HTERT RPE-1 (cell line): ENCODE results near the gene TACC2.
"Not testable (repeated sequence)": the region's sequence is repeated elsewhere in the genome, so short reads cannot be mapped to it uniquely, and the experiment has no call there.

Experiments
- in situ Hi-C: fragments of 300-500 bp; cut with MboI; formaldehyde crosslinking; loops from 4 replicates; pipeline ENCODE4 v1.14.3; 2020; ENCODE audit warnings: low sequenced_read_pairs

TACC2 gene

DNA sequence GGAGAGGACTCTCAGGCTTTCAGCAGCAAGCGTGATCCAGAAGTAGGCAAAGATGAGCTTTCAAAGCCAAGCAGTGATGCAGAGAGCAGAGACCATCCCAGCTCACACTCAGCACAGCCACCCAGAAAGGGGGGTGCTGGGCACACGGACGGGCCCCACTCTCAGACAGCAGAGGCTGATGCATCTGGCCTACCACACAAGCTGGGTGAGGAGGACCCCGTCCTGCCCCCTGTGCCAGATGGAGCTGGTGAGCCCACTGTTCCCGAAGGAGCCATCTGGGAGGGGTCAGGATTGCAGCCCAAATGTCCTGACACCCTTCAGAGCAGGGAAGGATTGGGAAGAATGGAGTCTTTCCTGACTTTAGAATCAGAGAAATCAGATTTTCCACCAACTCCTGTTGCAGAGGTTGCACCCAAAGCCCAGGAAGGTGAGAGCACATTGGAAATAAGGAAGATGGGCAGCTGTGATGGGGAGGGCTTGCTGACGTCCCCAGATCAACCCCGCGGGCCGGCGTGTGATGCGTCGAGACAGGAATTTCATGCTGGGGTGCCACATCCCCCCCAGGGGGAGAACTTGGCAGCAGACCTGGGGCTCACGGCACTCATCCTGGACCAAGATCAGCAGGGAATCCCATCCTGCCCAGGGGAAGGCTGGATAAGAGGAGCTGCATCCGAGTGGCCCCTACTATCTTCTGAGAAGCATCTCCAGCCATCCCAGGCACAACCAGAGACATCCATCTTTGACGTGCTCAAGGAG lies 95.5 kb downstream of the TACC2 start:
- in situ Hi-C loops, result no loop called here

DNA sequence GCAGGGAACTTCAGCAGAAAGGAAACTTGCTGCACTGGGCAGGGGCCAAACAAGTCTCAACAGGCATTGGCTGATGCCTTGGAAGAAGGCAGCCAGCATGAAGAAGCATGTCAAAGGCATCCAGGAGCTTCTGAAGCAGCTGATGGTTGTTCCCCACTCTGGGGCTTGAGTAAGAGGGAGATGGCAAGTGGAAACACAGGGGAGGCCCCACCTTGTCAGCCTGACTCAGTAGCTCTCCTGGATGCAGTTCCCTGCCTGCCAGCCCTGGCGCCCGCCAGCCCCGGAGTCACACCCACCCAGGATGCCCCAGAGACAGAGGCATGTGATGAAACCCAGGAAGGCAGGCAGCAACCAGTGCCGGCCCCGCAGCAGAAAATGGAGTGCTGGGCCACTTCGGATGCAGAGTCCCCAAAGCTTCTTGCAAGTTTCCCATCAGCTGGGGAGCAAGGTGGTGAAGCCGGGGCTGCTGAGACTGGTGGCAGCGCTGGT lies 96.5 kb downstream of the TACC2 start:
- in situ Hi-C loops, result no loop called here

DNA sequence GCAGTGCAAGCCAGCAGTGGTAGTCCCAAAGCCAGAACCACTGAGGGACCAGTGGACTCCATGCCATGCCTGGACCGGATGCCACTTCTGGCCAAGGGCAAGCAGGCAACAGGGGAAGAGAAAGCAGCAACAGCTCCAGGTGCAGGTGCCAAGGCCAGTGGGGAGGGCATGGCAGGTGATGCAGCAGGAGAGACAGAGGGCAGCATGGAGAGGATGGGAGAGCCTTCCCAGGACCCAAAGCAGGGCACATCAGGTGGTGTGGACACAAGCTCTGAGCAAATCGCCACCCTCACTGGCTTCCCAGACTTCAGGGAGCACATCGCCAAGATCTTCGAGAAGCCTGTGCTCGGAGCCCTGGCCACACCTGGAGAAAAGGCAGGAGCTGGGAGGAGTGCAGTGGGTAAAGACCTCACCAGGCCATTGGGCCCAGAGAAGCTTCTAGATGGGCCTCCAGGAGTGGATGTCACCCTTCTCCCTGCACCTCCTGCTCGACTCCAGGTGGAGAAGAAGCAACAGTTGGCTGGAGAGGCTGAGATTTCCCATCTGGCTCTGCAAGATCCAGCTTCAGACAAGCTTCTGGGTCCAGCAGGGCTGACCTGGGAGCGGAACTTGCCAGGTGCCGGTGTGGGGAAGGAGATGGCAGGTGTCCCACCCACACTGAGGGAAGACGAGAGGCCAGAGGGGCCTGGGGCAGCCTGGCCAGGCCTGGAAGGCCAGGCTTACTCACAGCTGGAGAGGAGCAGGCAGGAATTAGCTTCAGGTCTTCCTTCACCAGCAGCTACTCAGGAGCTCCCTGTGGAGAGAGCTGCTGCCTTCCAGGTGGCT lies 97.7 kb downstream of the TACC2 start:
- in situ Hi-C loops, result no loop called here

DNA sequence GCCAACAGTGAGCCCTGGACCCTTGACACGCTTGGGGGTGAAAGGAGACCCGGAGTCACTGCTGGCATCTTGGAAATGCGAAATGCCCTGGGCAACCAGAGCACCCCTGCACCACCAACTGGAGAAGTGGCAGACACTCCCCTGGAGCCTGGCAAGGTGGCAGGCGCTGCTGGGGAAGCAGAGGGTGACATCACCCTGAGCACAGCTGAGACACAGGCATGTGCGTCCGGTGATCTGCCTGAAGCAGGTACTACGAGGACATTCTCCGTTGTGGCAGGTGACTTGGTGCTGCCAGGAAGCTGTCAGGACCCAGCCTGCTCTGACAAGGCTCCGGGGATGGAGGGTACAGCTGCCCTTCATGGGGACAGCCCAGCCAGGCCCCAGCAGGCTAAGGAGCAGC lies 98.5 kb downstream of the TACC2 start:
- in situ Hi-C loops, result no loop called here

DNA sequence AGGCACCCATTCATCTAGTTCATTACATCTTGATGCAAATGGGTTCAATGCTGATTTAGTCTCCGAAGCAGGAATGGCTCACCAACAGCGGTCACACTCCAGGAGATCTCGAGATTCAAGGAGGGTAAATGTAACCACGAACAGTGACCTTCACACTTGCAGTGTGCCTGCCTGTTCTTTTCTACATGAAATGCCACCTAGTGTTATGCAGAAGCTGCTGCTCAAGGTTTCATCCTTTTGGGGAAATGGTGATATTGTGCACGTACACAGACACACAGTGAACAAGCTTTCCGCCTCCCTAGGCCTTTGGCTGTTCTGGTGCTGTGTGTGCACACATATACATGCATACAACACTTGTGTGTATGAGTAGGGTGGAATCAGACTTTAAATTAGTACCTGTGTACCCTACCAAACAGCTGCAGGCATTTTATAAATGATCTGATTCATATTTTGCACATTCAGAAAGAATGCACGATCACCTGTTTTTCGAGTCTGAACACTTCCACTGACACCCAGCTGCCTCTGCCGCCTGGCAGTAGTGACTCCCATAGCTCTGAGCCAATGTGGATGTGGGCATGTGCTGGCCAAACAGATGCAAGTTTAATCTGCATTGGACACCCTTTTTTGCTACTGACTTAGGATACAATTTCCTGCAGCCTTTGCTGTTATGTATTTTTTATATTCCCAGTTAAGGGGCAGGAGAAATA lies 100.5 kb downstream of the TACC2 start:
- in situ Hi-C loops, result no loop called here

DNA sequence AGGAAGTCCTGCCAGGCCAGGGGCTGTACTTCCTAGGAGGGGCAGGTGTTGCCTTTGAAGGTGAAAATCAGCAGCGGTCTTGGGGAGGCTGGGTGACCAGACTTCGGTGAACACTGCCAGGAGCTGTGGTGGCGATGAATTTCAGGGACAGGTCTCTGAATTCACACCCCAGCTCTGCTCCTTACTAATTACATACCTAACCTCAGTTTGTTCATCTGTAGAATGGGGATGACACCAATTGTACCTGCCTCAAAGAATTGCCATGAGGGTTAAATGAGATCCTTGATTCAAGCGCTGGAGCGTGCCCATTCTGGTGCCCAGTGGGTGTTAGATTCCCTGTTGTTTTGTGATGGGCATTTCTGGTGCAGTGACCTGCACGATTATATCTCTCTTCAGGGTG lies 102.8 kb downstream of the TACC2 start:
- in situ Hi-C loops, result no loop called here

DNA sequence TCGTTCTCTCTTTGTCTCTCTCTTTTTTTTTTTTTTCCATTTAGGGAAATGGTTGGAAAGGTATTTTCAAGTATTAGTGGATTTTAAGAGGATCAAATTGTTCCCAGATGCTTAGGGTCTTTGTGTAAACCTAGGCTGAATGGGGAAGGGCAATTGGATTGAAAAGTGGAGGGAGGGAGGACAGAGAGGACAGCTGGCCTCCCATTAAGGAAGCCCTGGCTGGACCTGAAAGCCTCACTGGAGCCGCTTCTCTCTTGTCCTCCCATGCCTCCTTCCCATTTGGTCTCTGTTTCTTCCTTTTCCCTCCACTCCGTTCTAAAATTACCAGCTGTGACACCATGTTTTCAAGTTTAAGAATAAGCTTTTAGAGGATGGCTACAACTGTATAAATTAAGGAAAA lies 104.1 kb downstream of the TACC2 start:
- in situ Hi-C loops, result no loop called here

DNA sequence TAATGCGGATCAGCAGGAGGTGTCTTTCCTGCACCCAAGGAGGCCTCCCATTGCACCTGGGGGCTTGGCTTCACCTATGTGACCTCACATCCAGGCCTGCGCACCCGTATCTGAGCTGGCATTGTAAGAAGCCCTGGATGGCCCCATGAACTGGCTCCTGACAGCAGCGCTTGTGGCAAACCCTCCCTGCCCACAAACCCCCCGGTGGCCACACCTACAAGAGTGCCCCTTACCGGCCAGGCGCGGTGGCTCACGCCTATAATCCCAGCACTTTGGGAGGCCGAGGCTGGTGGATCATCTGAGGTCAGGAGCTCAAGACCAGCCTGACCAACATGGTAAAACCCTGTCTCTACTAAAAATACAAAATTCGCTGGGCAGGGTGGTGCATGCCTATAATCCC lies 107.2 kb downstream of the TACC2 start:
- in situ Hi-C loops, result not testable (repeated sequence)

DNA sequence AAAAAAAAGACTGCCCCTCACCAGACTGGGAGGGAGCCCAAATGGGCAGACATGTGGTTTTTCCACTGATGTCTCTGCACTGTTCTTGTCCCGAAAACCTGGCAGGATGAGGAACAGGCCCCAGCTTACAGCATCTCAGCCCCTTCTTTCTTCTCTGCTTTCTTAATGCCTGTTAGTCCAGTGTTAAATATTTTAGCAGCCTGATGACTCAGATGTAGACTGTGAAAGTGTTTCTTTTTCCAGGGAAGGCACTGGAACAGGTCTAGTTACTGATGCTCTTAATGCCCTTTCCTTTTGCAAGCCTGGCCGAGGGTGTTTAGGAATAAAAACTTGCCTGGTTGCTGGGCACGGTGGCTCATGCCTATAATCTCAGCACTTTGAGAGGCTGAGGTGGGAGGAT lies 107.7 kb downstream of the TACC2 start:
- in situ Hi-C loops, result no loop called here

DNA sequence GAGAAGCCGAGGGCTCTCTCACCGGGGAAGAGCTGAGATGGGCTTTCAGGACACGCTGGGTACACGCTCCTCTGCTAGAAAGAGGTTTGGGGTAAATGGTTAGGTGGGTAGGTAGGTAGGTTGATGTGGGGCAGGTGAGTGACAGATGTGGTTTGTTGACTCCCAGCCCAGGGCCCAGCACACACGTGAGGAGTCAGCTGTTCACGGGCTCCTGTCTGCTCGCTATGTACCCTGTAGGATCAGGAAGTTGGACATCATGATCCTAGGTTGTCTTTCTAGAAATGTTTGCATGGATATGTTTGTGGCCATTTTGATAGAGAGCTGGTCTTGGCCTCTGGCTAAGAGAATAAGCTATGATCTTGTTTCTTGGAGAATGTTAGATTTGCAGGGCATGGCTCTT lies 109.0 kb downstream of the TACC2 start:
- in situ Hi-C loops, result no loop called here

DNA sequence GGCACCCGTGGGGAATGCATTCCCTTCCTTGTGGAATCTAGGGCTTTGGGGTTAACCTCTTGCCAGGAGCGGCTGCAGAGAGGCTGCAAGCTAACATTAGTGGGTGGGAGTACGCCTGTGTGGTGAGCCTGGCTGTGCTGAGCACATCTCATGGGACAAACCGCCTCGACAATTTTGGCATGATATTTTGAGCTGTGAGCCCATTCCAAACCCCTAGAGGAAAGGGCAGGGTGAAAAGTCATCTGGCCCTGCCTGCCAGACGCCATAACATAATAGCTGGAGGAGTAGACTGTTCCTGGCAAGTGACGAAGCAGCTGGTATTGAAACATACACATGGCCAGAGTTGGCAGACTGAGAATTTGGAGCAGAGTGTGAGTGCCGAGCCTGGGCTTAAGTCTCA lies 110.0 kb downstream of the TACC2 start:
- in situ Hi-C loops, result no loop called here

DNA sequence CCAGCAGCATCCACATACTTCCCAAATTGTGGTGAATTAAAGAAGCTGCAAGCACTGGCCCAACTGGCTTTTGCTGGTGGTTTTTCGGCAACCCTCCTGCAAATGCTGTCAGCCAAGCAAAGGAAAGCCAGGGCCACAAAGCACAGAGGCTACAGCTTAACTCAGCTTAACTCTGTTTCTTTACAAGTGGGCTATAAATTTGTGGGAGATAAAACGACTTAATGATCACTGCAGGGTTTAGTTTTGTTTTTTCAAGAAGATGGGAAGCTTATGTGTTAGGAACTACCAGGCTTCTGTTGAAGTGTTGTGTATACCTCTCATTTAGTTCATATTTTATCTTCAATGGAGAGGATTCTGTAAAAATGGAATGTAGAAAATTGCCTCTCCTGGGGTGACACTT lies 110.6 kb downstream of the TACC2 start:
- in situ Hi-C loops, result no loop called here

DNA sequence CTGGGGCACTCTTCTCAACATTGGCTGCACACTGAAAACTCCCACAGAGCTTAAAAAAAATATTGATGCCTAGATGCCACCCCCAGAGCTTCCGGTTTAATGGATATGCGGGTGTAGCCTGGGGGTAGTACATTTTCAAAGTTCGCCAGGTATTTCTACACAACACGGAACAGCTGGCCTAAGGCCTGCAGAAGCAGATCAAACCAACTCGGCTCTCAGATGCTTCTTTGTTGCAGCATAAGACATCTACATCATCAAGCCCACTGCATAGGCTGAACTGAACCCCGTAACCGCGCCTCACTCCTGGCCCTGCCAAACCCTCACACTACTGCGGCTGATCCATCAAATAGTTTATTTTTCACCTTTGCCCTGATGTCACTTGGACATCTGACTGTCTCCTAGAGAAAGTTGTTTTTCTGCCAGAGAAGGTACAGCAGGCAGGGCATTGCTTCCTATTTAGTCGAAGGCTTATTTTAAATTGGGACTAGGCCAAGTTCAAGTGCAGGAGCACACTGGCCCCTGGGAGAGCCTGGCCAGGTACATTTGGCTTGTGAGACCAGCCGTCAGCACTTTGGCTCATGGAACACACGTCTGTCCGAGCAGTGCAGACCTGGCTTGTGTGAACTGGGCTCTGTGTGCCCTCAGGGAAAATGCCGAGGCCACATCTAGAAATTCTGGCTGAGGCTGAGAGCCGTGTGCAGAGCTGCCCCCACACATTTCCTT lies 113.3 kb downstream of the TACC2 start:
- in situ Hi-C loops, result no loop called here

DNA sequence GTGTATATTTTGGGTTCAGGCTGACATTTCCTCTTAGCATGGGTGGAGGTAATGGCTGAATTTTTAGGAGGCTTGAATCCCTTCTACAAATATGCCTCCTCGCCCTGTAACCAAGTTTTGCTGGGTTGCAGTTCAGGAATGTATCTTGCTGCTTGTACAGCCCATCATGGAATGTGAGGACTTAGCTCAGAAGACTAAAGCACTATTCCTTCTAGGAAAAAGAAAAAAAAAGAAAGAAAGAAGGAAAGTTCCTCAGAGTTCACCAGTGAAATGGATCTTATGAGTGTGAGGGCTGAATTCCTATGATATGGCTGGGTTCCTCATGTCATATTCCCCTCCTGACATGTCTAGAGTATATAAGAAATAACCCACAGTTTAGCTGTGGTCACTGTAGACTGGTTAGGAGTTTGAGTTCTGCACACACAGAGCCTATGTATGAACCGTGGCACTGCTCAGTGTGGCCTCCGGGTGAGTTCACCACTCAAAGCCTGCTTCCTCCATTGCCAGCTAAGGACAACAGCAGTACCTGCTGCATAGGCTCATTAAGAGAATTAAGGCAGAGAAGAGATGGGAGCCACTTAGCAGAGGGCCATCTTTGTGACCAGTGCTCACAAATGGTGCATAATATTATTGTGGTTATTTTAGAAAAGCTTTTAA lies 114.0 kb downstream of the TACC2 start:
- in situ Hi-C loops, result no loop called here

DNA sequence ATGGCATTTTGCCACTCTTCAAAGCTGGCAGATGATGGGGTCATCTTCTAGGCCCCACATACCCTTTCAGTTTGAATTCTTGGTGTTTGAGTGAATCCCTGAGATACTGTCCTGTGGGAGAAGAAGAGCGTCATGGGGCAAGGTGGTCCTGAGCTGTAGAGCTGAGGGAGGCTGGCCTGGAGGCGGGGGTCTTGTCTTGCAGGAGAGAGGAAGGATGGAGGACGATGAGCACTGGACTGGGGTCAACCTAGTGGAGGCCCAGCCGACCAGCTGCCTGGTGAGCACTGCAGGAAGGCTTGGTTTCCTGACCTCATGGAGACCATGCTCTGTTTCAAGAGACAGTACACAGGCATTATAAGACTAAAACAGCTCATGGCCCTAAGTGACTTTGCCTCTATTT lies 114.6 kb downstream of the TACC2 start:
- in situ Hi-C loops, result no loop called here

DNA sequence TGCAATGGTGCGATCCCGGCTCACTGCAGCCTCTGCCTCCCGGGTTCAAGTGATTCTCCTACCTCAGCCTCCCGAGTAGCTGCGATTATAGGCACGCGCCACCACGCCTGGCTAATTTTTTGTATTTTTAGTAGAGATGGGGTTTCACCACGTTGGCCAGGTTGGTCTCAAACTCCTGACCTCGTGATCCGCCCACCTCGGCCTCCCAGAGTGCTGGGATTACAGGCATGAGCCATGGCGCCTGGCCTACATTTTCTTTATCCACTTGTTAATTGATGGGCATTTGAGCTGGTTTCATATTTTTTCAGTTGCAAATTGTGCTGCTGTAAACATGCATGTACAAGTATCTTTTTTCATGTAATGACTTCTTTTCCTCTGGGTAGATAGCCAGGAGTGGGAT lies 119.8 kb downstream of the TACC2 start:
- in situ Hi-C loops, result not testable (repeated sequence)

DNA sequence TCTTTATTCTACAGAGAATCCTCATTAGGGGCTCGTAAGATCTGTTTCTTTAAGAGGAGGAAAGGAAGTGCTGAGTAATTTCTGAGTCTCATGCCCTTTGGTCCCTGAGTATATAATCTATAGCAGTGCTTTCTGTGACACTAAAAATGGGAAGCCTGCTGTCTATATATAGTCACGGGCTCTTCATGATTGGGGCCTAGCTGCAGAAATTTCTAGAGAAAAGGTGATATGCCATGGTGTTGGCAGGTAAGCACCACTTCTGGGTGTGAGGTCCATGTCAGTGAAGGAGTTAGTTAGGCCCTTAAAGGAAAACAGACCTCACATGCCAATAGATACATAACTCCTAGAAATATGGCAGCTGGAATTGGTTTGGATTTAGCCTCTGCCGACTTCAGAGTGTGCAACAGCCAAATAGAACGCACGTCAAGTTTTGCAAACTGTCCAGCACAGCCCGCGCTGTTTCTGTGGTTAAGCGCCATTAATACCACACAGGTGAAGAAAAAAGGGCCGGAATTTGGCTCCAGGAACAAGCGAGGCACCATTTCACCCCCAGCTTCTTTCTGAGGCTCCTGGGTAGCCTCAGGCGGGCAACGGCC lies 123.2 kb downstream of the TACC2 start:
- in situ Hi-C loops, result no loop called here

DNA sequence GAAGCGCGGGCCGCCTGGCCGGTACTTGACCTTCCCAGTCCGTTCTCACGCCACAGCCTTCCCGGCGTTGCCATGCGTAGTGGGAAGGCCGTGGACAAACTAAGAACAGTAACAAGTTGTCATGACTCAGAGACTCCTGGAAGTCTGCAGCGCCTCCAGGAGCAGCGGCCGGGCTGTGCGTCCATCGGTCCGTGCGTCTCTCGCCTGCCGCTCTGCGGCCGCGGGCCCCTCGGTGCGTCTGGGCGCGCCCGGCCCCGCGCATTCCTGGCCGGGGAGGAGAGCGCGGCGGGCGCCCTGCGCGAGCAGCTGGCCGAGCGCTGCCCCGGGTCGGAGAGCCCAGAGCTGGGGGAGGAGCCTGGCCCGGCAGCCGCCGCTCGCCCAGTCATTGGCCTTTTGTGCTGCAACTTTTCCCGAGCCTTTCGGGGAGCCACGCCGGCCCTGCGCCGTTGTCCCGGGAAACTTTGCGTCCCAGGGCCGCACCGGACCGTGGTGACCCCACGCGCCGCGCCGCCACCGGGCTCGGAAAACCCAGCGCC lies 123.7 kb downstream of the TACC2 start:
- in situ Hi-C loops, result no loop called here

DNA sequence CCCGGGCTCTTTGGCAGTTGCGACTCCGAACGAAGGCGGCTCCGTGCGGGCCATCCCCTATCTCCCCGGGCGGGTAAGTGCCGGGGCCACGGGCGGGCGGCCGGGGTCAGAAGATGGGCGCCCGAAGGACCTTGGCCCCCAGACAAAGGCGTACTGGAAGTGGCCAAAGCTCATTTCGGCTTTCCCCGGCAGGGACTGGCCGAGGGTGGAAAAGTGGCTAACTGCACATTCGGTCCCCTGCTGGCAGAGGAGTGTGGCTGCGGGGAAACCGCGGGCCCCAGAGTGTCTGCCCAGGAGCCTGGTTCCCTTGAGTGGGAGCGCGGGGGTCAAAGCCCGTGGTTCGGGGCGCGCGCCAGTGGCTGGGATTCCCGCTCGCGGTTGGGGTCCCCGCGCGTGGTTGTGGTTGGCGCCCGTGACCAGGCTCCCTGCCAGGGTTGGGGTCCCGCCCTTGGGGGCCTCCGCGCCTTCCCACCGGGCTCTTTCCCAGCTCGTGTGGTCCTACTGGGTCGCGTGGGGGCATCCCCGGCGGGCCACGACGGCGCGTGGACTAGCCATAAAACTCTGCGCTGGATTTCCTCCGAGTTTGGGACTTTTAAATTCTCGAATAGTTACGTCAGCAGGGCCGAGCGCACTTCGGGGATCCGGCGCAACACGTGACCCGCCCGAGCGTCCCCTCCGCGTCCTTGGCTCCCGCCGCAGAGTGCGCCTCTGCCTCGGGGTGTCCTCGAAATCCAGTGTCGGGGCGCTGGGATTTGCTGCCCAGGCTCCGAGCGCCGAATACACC lies 124.4 kb downstream of the TACC2 start:
- in situ Hi-C loops, result no loop called here
